Measurements from ENCODE around the gene STMP1. TPM values are rescaled to one million over a fixed set of nuclear protein-coding genes. Genes with fewer than 3 reads are reported as not detected.

The STMP1 gene
- 58.9 and 62.2 TPM in 2 replicates for total RNA-seq
- long read RNA-seq, transcript STMP1-202 (3 exons, 2,450 nt): major isoform, 146 of 159 reads
- long read RNA-seq, partial matches to known transcripts: 5 of 159 reads
- long read RNA-seq, other reads (novel, unspliced or antisense): 7 of 159 reads

DNA sequence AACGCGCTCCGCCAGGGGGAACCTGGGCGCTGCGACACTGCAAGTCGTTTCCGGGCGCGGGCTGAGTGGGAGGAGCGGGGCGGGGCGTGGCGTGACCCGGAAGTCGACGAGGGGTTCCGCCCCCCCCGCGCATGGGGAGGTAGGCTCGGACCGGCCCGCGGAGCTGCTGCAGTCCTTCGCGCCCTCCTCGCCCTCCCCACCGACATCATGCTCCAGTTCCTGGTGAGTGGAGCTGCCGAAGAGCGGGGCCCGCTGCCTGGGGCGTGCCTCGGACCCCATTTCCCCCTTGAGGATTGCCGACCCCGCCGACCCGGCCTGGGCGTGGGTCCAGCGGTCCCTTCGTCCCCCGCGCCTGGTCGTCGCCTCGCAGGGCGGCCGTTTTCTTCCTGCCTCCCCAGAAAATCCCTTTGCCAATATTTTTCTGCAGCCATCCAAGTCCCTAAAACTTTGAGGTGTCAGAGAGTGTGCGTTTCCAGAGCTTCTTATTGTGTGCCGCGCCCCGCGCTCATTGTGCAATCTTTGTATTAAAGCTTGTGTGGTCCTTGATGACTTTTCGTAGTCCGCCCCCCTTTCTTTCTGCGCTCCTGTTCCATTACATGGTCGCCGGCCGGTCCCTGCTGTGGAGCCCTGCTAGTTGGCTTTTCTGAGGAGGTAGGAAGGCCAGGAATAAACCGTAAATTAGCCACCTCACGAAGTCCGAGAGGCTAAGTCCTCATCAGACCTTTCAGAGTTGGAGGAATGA lies at the start of gene STMP1:
STMP1 (plus strand) TSS at position 142 of the 742 bp plus-strand sequence.
- DNase-seq (ENCODE audit: low read depth, low spot score): peak; percentile 98

DNA sequence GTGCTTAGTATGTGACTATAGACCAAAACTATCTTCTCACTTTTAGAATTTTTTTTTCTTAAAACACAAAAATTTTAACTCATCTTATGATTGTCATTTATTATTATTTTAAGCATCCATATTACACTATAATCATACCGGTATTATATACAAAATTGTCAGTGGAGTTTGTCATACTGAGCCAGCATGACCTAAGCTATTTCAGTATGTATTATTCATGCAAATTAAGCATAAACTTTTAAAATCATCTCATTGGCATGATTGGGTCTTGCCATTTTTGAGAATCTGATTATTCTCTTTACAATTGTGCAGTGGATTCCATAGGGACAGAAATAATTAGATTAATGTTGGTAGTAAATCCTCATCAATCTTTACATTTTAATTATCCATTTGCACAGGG lies 46.2 kb upstream of the STMP1 start:
- H3K27me3 Mint-ChIP-seq (ENCODE audit: low read depth): no peaks in the 10 kb centered on the region
- H3K4me1 Mint-ChIP-seq: peaks cover 3% of the 10 kb centered on the region
- peaks cover 2% of the 10 kb centered on the region for H3K36me3 Mint-ChIP-seq (ENCODE audit: low read depth)
- no peak for DNase-seq (ENCODE audit: low read depth, low spot score)
- TF ChIP-seq, protein P1, sequence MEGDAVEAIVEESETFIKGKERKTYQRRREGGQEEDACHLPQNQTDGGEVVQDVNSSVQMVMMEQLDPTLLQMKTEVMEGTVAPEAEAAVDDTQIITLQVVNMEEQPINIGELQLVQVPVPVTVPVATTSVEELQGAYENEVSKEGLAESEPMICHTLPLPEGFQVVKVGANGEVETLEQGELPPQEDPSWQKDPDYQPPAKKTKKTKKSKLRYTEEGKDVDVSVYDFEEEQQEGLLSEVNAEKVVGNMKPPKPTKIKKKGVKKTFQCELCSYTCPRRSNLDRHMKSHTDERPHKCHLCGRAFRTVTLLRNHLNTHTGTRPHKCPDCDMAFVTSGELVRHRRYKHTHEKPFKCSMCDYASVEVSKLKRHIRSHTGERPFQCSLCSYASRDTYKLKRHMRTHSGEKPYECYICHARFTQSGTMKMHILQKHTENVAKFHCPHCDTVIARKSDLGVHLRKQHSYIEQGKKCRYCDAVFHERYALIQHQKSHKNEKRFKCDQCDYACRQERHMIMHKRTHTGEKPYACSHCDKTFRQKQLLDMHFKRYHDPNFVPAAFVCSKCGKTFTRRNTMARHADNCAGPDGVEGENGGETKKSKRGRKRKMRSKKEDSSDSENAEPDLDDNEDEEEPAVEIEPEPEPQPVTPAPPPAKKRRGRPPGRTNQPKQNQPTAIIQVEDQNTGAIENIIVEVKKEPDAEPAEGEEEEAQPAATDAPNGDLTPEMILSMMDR (conservative IDR thresholded peaks at IDR 0.05): no peak
- no peaks in the 10 kb centered on the region for H3K9me3 Mint-ChIP-seq
- no peak overlapping the region for H3K4me3 Mint-ChIP-seq
- no peak overlapping the region for H3K27ac Mint-ChIP-seq (ENCODE audit: unreplicated experiment)

More for the DNA sequence above, at the start of gene STMP1:
- H3K27me3 Mint-ChIP-seq (ENCODE audit: low read depth): no peaks in the 10 kb centered on the region
- no peaks in the 10 kb centered on the region for H3K36me3 Mint-ChIP-seq (ENCODE audit: low read depth)
- TF ChIP-seq, protein P1 (conservative IDR thresholded peaks at IDR 0.05): peak; percentile 78
- H3K4me1 Mint-ChIP-seq: peaks cover 33% of the 10 kb centered on the region
- peak within 1 kb of the TSS; percentile 98 for H3K27ac Mint-ChIP-seq (ENCODE audit: unreplicated experiment)
- no peaks in the 10 kb centered on the region for H3K9me3 Mint-ChIP-seq
- peak within 1 kb of the TSS; percentile 96 for H3K4me3 Mint-ChIP-seq

DNA sequence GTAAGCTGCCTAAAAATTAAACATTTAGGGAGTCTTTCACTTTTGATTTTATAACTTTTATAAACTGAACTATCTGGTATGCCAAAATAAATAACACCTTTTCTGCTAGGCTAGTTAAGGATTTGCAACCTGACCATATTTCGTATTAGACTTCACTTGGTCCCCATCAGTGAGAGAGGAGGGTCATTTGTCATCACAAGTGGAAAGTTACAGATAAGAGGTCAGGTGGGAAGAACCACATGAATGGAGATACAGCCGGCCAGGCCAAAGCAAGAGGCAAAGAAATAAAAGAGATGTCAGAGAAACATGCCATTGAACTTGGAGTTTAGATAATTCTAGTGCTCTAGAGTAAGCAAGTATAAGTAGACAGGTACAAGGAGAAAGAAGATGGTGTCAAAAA lies 44.5 kb upstream of the STMP1 start:
- H3K27me3 Mint-ChIP-seq (ENCODE audit: low read depth): no peaks in the 10 kb centered on the region
- no peaks in the 10 kb centered on the region for H3K9me3 Mint-ChIP-seq
- H3K27ac Mint-ChIP-seq (ENCODE audit: unreplicated experiment): no peak overlapping the region
- DNase-seq (ENCODE audit: low read depth, low spot score): no peak
- H3K4me1 Mint-ChIP-seq: peaks cover 5% of the 10 kb centered on the region
- no peak overlapping the region for H3K4me3 Mint-ChIP-seq
- TF ChIP-seq, protein P1 (conservative IDR thresholded peaks at IDR 0.05): no peak
- H3K36me3 Mint-ChIP-seq (ENCODE audit: low read depth): peaks cover 7% of the 10 kb centered on the region

DNA sequence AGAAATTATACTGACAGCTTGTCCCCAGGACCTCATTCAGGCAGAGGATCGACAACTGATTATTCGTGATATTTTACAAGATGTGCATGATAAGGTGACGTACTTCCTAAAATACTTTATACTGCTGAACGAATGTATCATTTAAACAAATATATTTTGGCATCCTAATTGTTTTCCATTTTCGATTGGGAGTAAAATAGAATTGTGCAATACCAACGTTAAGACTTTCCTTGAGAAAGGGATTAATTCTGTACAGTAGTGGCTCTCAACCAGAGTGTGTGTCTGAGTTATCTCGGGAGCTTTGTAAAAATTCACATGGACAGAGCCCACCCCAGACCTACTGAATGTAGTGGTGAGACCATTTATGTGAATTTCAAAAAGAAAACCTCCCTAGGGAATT lies 43.8 kb upstream of the STMP1 start:
- no peaks in the 10 kb centered on the region for H3K27me3 Mint-ChIP-seq (ENCODE audit: low read depth)
- H3K9me3 Mint-ChIP-seq: no peaks in the 10 kb centered on the region
- TF ChIP-seq, protein P1 (conservative IDR thresholded peaks at IDR 0.05): no peak
- DNase-seq (ENCODE audit: low read depth, low spot score): no peak
- no peak overlapping the region for H3K4me3 Mint-ChIP-seq
- peaks cover 10% of the 10 kb centered on the region for H3K36me3 Mint-ChIP-seq (ENCODE audit: low read depth)
- no peak overlapping the region for H3K27ac Mint-ChIP-seq (ENCODE audit: unreplicated experiment)
- peaks cover 5% of the 10 kb centered on the region for H3K4me1 Mint-ChIP-seq

DNA sequence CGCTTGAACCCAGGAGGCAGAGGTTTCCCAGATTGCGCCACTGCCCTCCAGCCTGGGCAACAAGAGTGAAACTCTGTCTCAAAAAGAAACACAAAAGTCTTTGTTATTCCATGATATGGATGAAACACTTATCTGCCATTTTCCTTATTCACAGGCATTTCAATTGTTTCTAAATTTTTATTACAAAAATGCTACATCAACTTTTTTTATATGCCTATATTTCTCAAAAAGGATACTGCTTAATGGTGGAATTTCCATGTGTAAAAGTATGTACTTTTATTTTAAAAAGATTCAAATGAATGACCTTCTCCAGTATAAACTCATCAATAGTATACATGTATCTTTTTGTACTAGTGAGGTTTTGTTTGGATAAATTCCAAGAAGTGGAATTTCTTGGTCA lies 41.9 kb upstream of the STMP1 start:
- Mint-ChIP-seq H3K9me3 (no peaks in the 10 kb centered on the region), H3K27ac (ENCODE audit: unreplicated experiment) (no peak overlapping the region), H3K27me3 (ENCODE audit: low read depth) (no peaks in the 10 kb centered on the region), H3K4me3 (no peak overlapping the region), H3K36me3 (ENCODE audit: low read depth) (peaks cover 14% of the 10 kb centered on the region), H3K4me1 (peaks cover 5% of the 10 kb centered on the region)
- TF ChIP-seq, protein P1 (conservative IDR thresholded peaks at IDR 0.05): no peak
- no peak for DNase-seq (ENCODE audit: low read depth, low spot score)
